H1 (cell line): Measurements from ENCODE around the gene TBC1D32. TPM values are rescaled to one million over a fixed set of nuclear protein-coding genes. Genes with fewer than 3 reads are reported as not detected.

ENCODE experiments used
- CTCF ChIA-PET: fragments of 300-600 bp; sonication (Branson Sonifier 250); formaldehyde crosslinking; loops from one replicate; lab custom pipeline; 2021; ENCODE audit not compliant: partially characterized antibody; lab: Charles Lee
- POLR2A ChIA-PET: fragments of 300-600 bp; sonication (Branson Sonifier 250); formaldehyde crosslinking; loops from one replicate; lab custom pipeline; 2021; ENCODE audit warnings: inconsistent platforms; ENCODE audit not compliant: partially characterized antibody; lab: Charles Lee
- DNase-seq, 2 experiments: peaks; one replicate each; pipeline versions ENCODE4 v3.0.0 to v3.0.0-alpha.2; 2010 to 2022; ENCODE audit warnings: low spot score in 2 of 2, low read depth in 1 of 2, mixed read lengths in 1 of 2
- FAIRE-seq: peaks from 2 replicates; lab custom pipeline; 2011; peaks lifted over from hg19 to GRCh38; lab: Jason Lieb, UNC
- H2AFZ ChIP-seq: 2 replicates; pipeline ENCODE4 v1.8.1; 2012; ENCODE audit warnings: low read length, inconsistent platforms
- H2AK5ac ChIP-seq: 2 replicates; pipeline ENCODE4 v1.6.1; 2013; ENCODE audit warnings: low read depth, low read length
- H2BK120ac ChIP-seq: replicated peaks from 2 replicates; pipeline ENCODE3; 2013; ENCODE audit warnings: low read depth, low read length, inconsistent platforms
- H2BK12ac ChIP-seq: 2 replicates; pipeline ENCODE4 v1.6.1; 2013; ENCODE audit warnings: low read depth, low read length
- H2BK15ac ChIP-seq: 2 replicates; pipeline ENCODE4 v1.6.1; 2013; ENCODE audit warnings: low read length
- H2BK20ac ChIP-seq: 2 replicates; pipeline ENCODE4 v1.6.1; 2013; ENCODE audit warnings: low read length
- H2BK5ac ChIP-seq: 2 replicates; pipeline ENCODE4 v1.6.1; 2013; ENCODE audit warnings: low read depth, low read length
- H3K14ac ChIP-seq: 2 replicates; pipeline ENCODE4 v1.6.1; 2013; ENCODE audit warnings: inconsistent platforms; ENCODE audit not compliant: insufficient read length
- H3K18ac ChIP-seq: 2 replicates; pipeline ENCODE4 v1.6.1; 2013; ENCODE audit warnings: low read length; ENCODE audit errors: extremely low read depth
- H3K23ac ChIP-seq: 2 replicates; pipeline ENCODE4 v1.6.1; 2013; ENCODE audit warnings: inconsistent platforms; ENCODE audit not compliant: insufficient read length
- H3K23me2 ChIP-seq: 2 replicates; pipeline ENCODE4 v1.6.1; 2013; ENCODE audit warnings: low read depth, low read length
- H3K27ac ChIP-seq: 2 replicates; pipeline ENCODE4 v1.6.1; 2011; ENCODE audit warnings: low read depth, low read length, inconsistent platforms
- H3K27me3 ChIP-seq, 4 experiments: replicated peaks in 1 of 4; 1 replicate in 1 of 4; 2 replicates in 3 of 4; pipeline versions ENCODE4 v1.6.1 to v1.8.1; 2011 to 2013; ENCODE audit warnings: low read length in 3 of 4, mild to moderate bottlenecking in 3 of 4, inconsistent platforms in 2 of 4, mixed read lengths in 2 of 4, moderate library complexity in 1 of 4; ENCODE audit not compliant: control insufficient read depth in 3 of 4, insufficient read depth in 3 of 4; ENCODE audit errors: extremely low read depth in 1 of 4
- H3K36me3 ChIP-seq, 4 experiments: 2 replicates each; pipeline versions ENCODE4 v1.6.1 to v1.8.1; 2011 to 2013; ENCODE audit warnings: mild to moderate bottlenecking in 4 of 4, low read length in 3 of 4, moderate library complexity in 2 of 4, control low read depth in 1 of 4, inconsistent platforms in 1 of 4; ENCODE audit not compliant: insufficient read depth in 4 of 4, control insufficient read depth in 2 of 4
- H3K4ac ChIP-seq: replicated peaks from 2 replicates; pipeline ENCODE3; 2013; ENCODE audit warnings: low read length, low read depth, mixed read lengths, inconsistent platforms; ENCODE audit not compliant: insufficient read length
- H3K4me1 ChIP-seq, 4 experiments: replicated peaks in 1 of 4; 1 replicate in 1 of 4; 2 replicates in 3 of 4; pipeline versions ENCODE4 v1.6.1 to v1.8.1; 2011 to 2013; ENCODE audit warnings: low read length in 3 of 4, inconsistent platforms in 2 of 4, mixed read lengths in 1 of 4; ENCODE audit not compliant: insufficient read depth in 4 of 4, control insufficient read depth in 3 of 4
- H3K4me2 ChIP-seq, 2 experiments: 2 replicates each; pipeline versions ENCODE4 v1.6.1 to v1.8.1; 2011 to 2013; ENCODE audit warnings: low read depth in 2 of 2, low read length in 2 of 2, control low read depth in 1 of 2, inconsistent platforms in 1 of 2, mild to moderate bottlenecking in 1 of 2; ENCODE audit not compliant: insufficient read depth in 1 of 2
- H3K4me3 ChIP-seq, 4 experiments: fragments of 200-600, 300-600 bp in 1 of 4; sonication (generic), shearing (Covaris generic), sonication (Bioruptor Twin) in 1 of 4; 2 replicates each; pipeline versions ENCODE4 v1.5.1 to v1.8.1; 2011 to 2016; ENCODE audit warnings: low read length in 4 of 4, low read depth in 3 of 4, control low read depth in 2 of 4, inconsistent platforms in 2 of 4, mild to moderate bottlenecking in 2 of 4, mixed read lengths in 1 of 4, moderate library complexity in 1 of 4; ENCODE audit not compliant: insufficient read depth in 2 of 4; ENCODE audit errors: extremely low read depth in 1 of 4
- H3K56ac ChIP-seq: replicated peaks from 2 replicates; pipeline ENCODE3; 2013; ENCODE audit warnings: low read depth, mild to moderate bottlenecking, mixed read lengths, low read length, inconsistent platforms; ENCODE audit not compliant: insufficient read length
- H3K79me1 ChIP-seq: 2 replicates; pipeline ENCODE4 v1.6.1; 2013; ENCODE audit warnings: low read depth, low read length, control low read depth
- H3K79me2 ChIP-seq, 2 experiments: 2 replicates each; pipeline versions ENCODE4 v1.6.1 to v1.8.1; 2012 to 2013; ENCODE audit warnings: low read length in 2 of 2, mild to moderate bottlenecking in 2 of 2, inconsistent platforms in 1 of 2; ENCODE audit not compliant: insufficient read depth in 2 of 2, control insufficient read depth in 1 of 2
- H3K9ac ChIP-seq, 4 experiments: replicated peaks in 1 of 4; 1 replicate in 1 of 4; 2 replicates in 3 of 4; pipeline versions ENCODE4 v1.6.1 to v1.8.1; 2011 to 2013; ENCODE audit warnings: low read depth in 3 of 4, low read length in 3 of 4, control low read depth in 2 of 4, mild to moderate bottlenecking in 2 of 4, moderate library complexity in 2 of 4, inconsistent platforms in 1 of 4; ENCODE audit errors: extremely low read depth in 1 of 4
- H3K9me3 ChIP-seq, 2 experiments: 2 replicates each; pipeline versions ENCODE4 v1.6.1 to v1.8.1; 2012 to 2013; ENCODE audit warnings: mild to moderate bottlenecking in 2 of 2, moderate library complexity in 2 of 2, control low read depth in 1 of 2, inconsistent platforms in 1 of 2, low read depth in 1 of 2, low read length in 1 of 2, mixed read lengths in 1 of 2; ENCODE audit not compliant: insufficient read depth in 2 of 2
- H4K20me1 ChIP-seq, 2 experiments: replicated peaks in 1 of 2; 2 replicates each; pipeline versions ENCODE3 to v1.8.1; 2011 to 2013; ENCODE audit warnings: inconsistent platforms in 2 of 2, low read length in 2 of 2, mild to moderate bottlenecking in 1 of 2; ENCODE audit not compliant: insufficient read depth in 2 of 2, control insufficient read depth in 1 of 2
- H4K5ac ChIP-seq: 2 replicates; pipeline ENCODE4 v1.6.1; 2013; ENCODE audit warnings: low read length, low read depth, mixed read lengths, inconsistent platforms; ENCODE audit not compliant: insufficient read length
- H4K8ac ChIP-seq: 2 replicates; pipeline ENCODE4 v1.8.0; 2013; ENCODE audit warnings: mild to moderate bottlenecking, moderate library complexity, low read length, inconsistent platforms; ENCODE audit not compliant: insufficient read depth; ENCODE audit errors: extremely low read depth
- H4K91ac ChIP-seq: replicated peaks from 2 replicates; pipeline ENCODE3; 2013; ENCODE audit warnings: low read length, mixed read lengths, inconsistent platforms; ENCODE audit not compliant: insufficient read length
- CTCF ChIP-seq, 3 experiments: IDR thresholded peaks; 1 replicate in 2 of 3; 2 replicates in 1 of 3; pipeline versions ENCODE4 v1.5.1 to v1.6.1; 2011; ENCODE audit warnings: low read length in 3 of 3, mild to moderate bottlenecking in 3 of 3, inconsistent platforms in 2 of 3, low read depth in 1 of 3, moderate library complexity in 1 of 3; ENCODE audit not compliant: insufficient read depth in 1 of 3; ENCODE audit errors: control extremely low read depth in 1 of 3
- EZH2 ChIP-seq: fragments of 200-600 bp; sonication (generic); IDR thresholded peaks from 2 replicates; pipeline ENCODE4 v1.7.1; 2012; ENCODE audit warnings: low read depth, mild to moderate bottlenecking, moderate library complexity, low read length, inconsistent platforms; ENCODE audit not compliant: severe bottlenecking
- FOSL1 ChIP-seq: IDR thresholded peaks from 2 replicates; pipeline ENCODE4 v1.6.1; 2011; ENCODE audit warnings: mild to moderate bottlenecking, low read depth, low read length, moderate library complexity; ENCODE audit not compliant: insufficient read depth
- KDM1A ChIP-seq: fragments of 200-600, 300-600 bp; sonication (generic); IDR thresholded peaks from 2 replicates; pipeline ENCODE4 v1.7.1; 2016; ENCODE audit warnings: mild to moderate bottlenecking, low read length, borderline replicate concordance
- NRF1 ChIP-seq: IDR thresholded peaks from 2 replicates; pipeline ENCODE4 v1.6.1; 2011; ENCODE audit warnings: mild to moderate bottlenecking, low read depth, low read length, improper control_type of control experiment
- SIN3A ChIP-seq, 2 experiments: IDR thresholded peaks in 1 of 2; conservative IDR thresholded peaks in 1 of 2; 2 replicates each; pipeline ENCODE4 v1.6.1; 2011 to 2012; ENCODE audit warnings: low read length in 2 of 2, improper control_type of control experiment in 1 of 2, low read depth in 1 of 2, mild to moderate bottlenecking in 1 of 2
- SIX5 ChIP-seq: IDR thresholded peaks from 2 replicates; pipeline ENCODE4 v1.6.1; 2011; ENCODE audit warnings: mild to moderate bottlenecking, low read depth, low read length
- SP1 ChIP-seq: IDR thresholded peaks from 2 replicates; pipeline ENCODE4 v1.6.1; 2011; ENCODE audit warnings: low read depth, low read length
- TBP ChIP-seq: IDR thresholded peaks from 2 replicates; pipeline ENCODE4 v1.6.1; 2011; ENCODE audit warnings: low read depth, low read length, improper control_type of control experiment
- TCF12 ChIP-seq: IDR thresholded peaks from 2 replicates; pipeline ENCODE4 v1.6.1; 2011; ENCODE audit warnings: low read depth, mild to moderate bottlenecking, low read length
- USF2 ChIP-seq: IDR thresholded peaks from 2 replicates; pipeline ENCODE4 v1.6.1; 2011; ENCODE audit warnings: low read length, improper control_type of control experiment
- ZNF274 ChIP-seq: IDR thresholded peaks from 2 replicates; pipeline ENCODE4 v1.7.0; 2012; ENCODE audit warnings: low read length, borderline replicate concordance; ENCODE audit errors: extremely low read depth
- polyA plus RNA-seq, 7 experiments: library from polyadenylated mRNA; depleted of rRNA in 3 of 7; stranded (reverse) in 5 of 7; unstranded in 2 of 7; fragments of >200 nt in 5 of 7; fragments of 200-250 nt in 2 of 7; gene quantifications; 1 replicate in 5 of 7; 2 replicates in 1 of 7; 4 replicates in 1 of 7; pipeline versions ENCODE4 v1.2.1 to v1.2.3, GENCODE V29; 2011 to 2013; ENCODE audit warnings: missing spikeins in 2 of 7, mixed read lengths in 2 of 7
- total RNA-seq: library from RNA; stranded (reverse); fragmentation: NEBNext Ultra II Directional; extraction: Animal tissue kit (Norgen Biotek cat#: 25700); gene quantifications from 2 replicates; pipeline ENCODE4 v1.2.1, GENCODE V29; 2021

The TBC1D32 gene
- total and polyA plus RNA-seq, 2 of the 8 experiments (the other 6 are each of a cell fraction or from before 2014, with no cell fraction given), result 5.3 to 7.1 TPM

GRCh38 chr6:121302882-121303281, 31.4 kb downstream of the TBC1D32 start:
- DNase-seq (no peak), FAIRE-seq (no peak)
- no peak overlapping the region for H3K4me2 ChIP-seq
- no peak overlapping the region for H3K4ac ChIP-seq
- no peak overlapping the region for H2BK15ac ChIP-seq
- H3K79me2 ChIP-seq, result no peaks in the 10 kb centered on the region
- H2BK20ac ChIP-seq, result no peak overlapping the region
- no peak overlapping the region for H2BK120ac ChIP-seq
- H3K18ac ChIP-seq, result no peak overlapping the region
- no peak overlapping the region for H3K23ac ChIP-seq
- H4K5ac ChIP-seq, result no peak overlapping the region
- H4K20me1 ChIP-seq, result no peaks in the 10 kb centered on the region
- H2AK5ac ChIP-seq, result no peak overlapping the region
- 0 out of 4 replicates have a peak, but pooled peaks cover 0 to 2% of the 10 kb centered on the region in 2 experiments for H3K9me3 ChIP-seq
- H3K23me2 ChIP-seq, result no peaks in the 10 kb centered on the region
- H3K4me3 ChIP-seq, result no peak overlapping the region
- H3K27me3 ChIP-seq, result no peaks in the 10 kb centered on the region
- no peaks in the 10 kb centered on the region for H3K36me3 ChIP-seq
- no peaks in the 10 kb centered on the region for H3K4me1 ChIP-seq
- no peaks in the 10 kb centered on the region for H3K79me1 ChIP-seq
- no peak overlapping the region for H4K8ac ChIP-seq
- ChIA-PET POLR2A (no interaction called here), CTCF (interaction anchor here (0.7 kb wide), 1 partner anchor 59 kb away, joined by 3 read pairs; no protein-coding TSS in a partner anchor)
- H4K91ac ChIP-seq, result no peak overlapping the region
- H3K9ac ChIP-seq, result no peak overlapping the region
- no peak overlapping the region for H3K14ac ChIP-seq
- H2BK5ac ChIP-seq, result no peak overlapping the region
- H2BK12ac ChIP-seq, result no peak overlapping the region
- H2AFZ ChIP-seq, result no peak overlapping the region
- H3K56ac ChIP-seq, result no peak overlapping the region
- no peak overlapping the region for H3K27ac ChIP-seq
- no peak for TF ChIP-seq SIX5
- no peak for TF ChIP-seq USF2
- TF ChIP-seq KDM1A, result no peak
- no peak for TF ChIP-seq EZH2
- no peak for TF ChIP-seq SP1
- TF ChIP-seq ZNF274, result no peak
- TF ChIP-seq NRF1, result no peak
- TF ChIP-seq FOSL1, result no peak
- TF ChIP-seq SIN3A (conservative IDR thresholded peaks at IDR 0.05 in 1 of 2, IDR thresholded peaks at IDR 0.05 in 1 of 2; ENCODE audit: low read depth in 1 of 2, low read length in 2 of 2), result no peak
- TF ChIP-seq TBP, result no peak
- no peak for TF ChIP-seq CTCF (IDR thresholded peaks at IDR 0.05; ENCODE audit: control extremely low read depth in 1 of 3, insufficient read depth in 1 of 3, low read depth in 1 of 3, low read length in 3 of 3)
- no peak for TF ChIP-seq TCF12
